ENCODE data around the gene MAPKBP1. TPM values are rescaled to one million over a fixed set of nuclear protein-coding genes. Genes with fewer than 3 reads are reported as not detected.
A peak's percentile ranks its signal among the peaks of the same experiment; 100 is the strongest.

MAPKBP1 gene
- total and polyA plus RNA-seq, 8 donors = 8.8 to 41.5 (median 16.8) TPM

GRCh38 chr15:41782371-41783282, 8.3 kb downstream of the MAPKBP1 start:
- Histone ChIP-seq H3K4me3 (no peak overlapping the region), H3K4me1 (peaks cover 24 to 70% (median 55%) of the 10 kb centered on the region in 4 donors), H3K9me3 (no peaks in the 10 kb centered on the region), H3K27ac (peak overlapping the region in 4 of 5 donors; percentile 1 to 63 (median 38)), H3K36me3 (no peaks in the 10 kb centered on the region), H3K27me3 (no peaks in the 10 kb centered on the region)
- intact Hi-C loops (cut with DNase I; ENCODE audit: low total_unique reads) = no loop called here
- WGBS, 5 donors = 81 to 91% (median 88%) methylated on average over 5 of the region's 5 CpGs
- DNase-seq = no peak
- no peak for TF ChIP-seq EP300 (IDR thresholded peaks at IDR 0.05)
- no peak for TF ChIP-seq POLR2A (IDR thresholded peaks at IDR 0.05)
- no peak for TF ChIP-seq CTCF (IDR thresholded peaks at IDR 0.05)
- no peak for TF ChIP-seq POLR2AphosphoS5 (IDR thresholded peaks at IDR 0.05)

- 35 to 58% (median 43%) methylated on average over 1 of the region's 1 CpG for WGBS, 5 donors
- Histone ChIP-seq H3K36me3 (no peaks in the 10 kb centered on the region), H3K27me3 (no peaks in the 10 kb centered on the region), H3K4me3 (no peak overlapping the region), H3K27ac (peak overlapping the region in 4 of 5 donors; percentile 25 to 63 (median 46)), H3K4me1 (peaks cover 21 to 70% (median 54%) of the 10 kb centered on the region in 4 donors), H3K9me3 (no peaks in the 10 kb centered on the region)
- peak in 1 of 2 donors; percentile 53 for DNase-seq
- intact Hi-C loops (cut with DNase I; ENCODE audit: low total_unique reads) = no loop called here
- TF ChIP-seq POLR2AphosphoS5 (IDR thresholded peaks at IDR 0.05) = peak in 1 of 3 donors; percentile 45
- TF ChIP-seq EP300 (IDR thresholded peaks at IDR 0.05) = no peak
- no peak for TF ChIP-seq POLR2A (IDR thresholded peaks at IDR 0.05)
- TF ChIP-seq CTCF (IDR thresholded peaks at IDR 0.05) = no peak
Measured at GRCh38 chr15:41783296-41783695, 9.0 kb downstream of the MAPKBP1 start.

- Histone ChIP-seq H3K27ac (peak overlapping the region in 4 of 5 donors; percentile 17 to 59 (median 46)), H3K4me3 (no peak overlapping the region), H3K9me3 (no peaks in the 10 kb centered on the region), H3K4me1 (peaks cover 31 to 68% (median 50%) of the 10 kb centered on the region in 4 donors), H3K36me3 (no peaks in the 10 kb centered on the region), H3K27me3 (no peaks in the 10 kb centered on the region)
- intact Hi-C loops (cut with DNase I; ENCODE audit: low total_unique reads) = no loop called here
- 45 to 68% (median 58%) methylated on average over 3 of the region's 3 CpGs for WGBS, 5 donors
- no peak for DNase-seq
- TF ChIP-seq CTCF (IDR thresholded peaks at IDR 0.05) = no peak
- no peak for TF ChIP-seq EP300 (IDR thresholded peaks at IDR 0.05)
Measured at GRCh38 chr15:41788262-41788661, 14.0 kb downstream of the MAPKBP1 start.

GRCh38 chr15:41789236-41789635, 15.0 kb downstream of the MAPKBP1 start:
- no peaks in the 10 kb centered on the region for H3K9me3 ChIP-seq
- peak overlapping the region; percentile 17 to 59 (median 53) for H3K27ac ChIP-seq
- no peaks in the 10 kb centered on the region for H3K27me3 ChIP-seq
- peak in 1 of 2 donors; percentile 73 for DNase-seq
- H3K4me3 ChIP-seq = no peak overlapping the region
- intact Hi-C loops (cut with DNase I; ENCODE audit: low total_unique reads) = no loop called here
- TF ChIP-seq CTCF (IDR thresholded peaks at IDR 0.05) (no peak), EP300 (IDR thresholded peaks at IDR 0.05) (no peak), POLR2AphosphoS5 (IDR thresholded peaks at IDR 0.05) (peak in 1 of 3 donors; percentile 36), POLR2A (IDR thresholded peaks at IDR 0.05) (no peak)
- no peaks in the 10 kb centered on the region for H3K36me3 ChIP-seq
- peaks cover 30 to 64% (median 43%) of the 10 kb centered on the region in 4 donors for H3K4me1 ChIP-seq
- 25 to 38% (median 31%) methylated on average over 4 of the region's 4 CpGs for WGBS, 5 donors
